HG03159 (cell line): ENCODE measurements around the gene XRCC5.
"Not testable (repeated sequence)": the region's sequence is repeated elsewhere in the genome, so short reads cannot be mapped to it uniquely, and the experiment has no call there.

Experiments
- ATAC-seq: cut with Tn5 transposase; IDR thresholded peaks from one replicate; pipeline ENCODE4 v1.9.1; 2021; ENCODE audit warnings: mild to moderate bottlenecking, moderate library complexity; ENCODE audit not compliant: unreplicated experiment

The XRCC5 gene

GRCh38 chr2:216192181-216192580 lies 83.0 kb downstream of the XRCC5 start:
- ATAC-seq = no peak

DNA sequence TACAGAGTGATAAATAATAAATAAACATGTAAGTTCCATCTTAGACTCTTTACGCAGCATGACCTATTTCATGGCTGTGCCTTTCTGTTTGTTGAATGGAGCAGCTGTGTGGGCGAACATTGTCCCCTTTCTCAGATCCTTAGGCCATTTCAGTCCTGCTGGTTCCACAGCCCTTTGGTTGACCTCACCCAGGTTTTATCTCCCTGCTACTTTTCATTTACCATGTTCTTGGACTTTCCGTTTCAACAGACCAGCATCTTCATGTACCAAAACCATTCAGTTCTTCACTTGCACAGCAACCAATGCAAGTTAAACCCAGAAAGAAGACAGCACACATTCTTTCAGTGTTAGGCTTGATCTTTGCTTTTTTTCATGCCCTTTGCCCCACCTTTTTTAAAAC lies 83.8 kb downstream of the XRCC5 start:
- ATAC-seq = no peak

GRCh38 chr2:216194013-216194412 lies 84.9 kb downstream of the XRCC5 start:
- ATAC-seq = no peak

GRCh38 chr2:216194561-216194960 lies 85.4 kb downstream of the XRCC5 start:
- ATAC-seq = no peak

- ATAC-seq = no peak
These were observed 86.4 kb downstream of the XRCC5 start for GRCh38 chr2:216195565-216196029.

GRCh38 chr2:216201692-216202306 lies 92.7 kb downstream of the XRCC5 start:
- no peak for ATAC-seq

- no peak for ATAC-seq
These were observed 93.6 kb downstream of the XRCC5 start for GRCh38 chr2:216202626-216203250.

DNA sequence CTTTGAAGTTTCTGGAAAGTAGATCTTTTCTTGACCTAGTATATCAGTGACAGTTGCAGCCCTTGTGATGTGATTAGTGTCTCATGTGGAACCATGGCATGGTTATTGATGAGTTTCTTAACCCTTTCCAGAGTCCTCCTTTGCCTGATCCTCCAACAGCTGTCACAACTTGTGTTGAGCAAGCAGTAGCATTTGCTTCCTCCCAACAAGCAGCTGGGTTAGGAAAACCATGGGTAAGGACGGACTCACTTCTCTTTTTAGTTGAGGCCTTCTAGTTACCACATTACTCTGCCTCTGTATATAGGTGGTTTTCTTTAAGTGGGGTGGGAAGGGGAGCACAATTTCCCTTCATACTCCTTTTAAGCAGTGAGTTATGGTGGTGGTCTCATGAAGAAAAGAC lies 96.3 kb downstream of the XRCC5 start:
- ATAC-seq = no peak

DNA sequence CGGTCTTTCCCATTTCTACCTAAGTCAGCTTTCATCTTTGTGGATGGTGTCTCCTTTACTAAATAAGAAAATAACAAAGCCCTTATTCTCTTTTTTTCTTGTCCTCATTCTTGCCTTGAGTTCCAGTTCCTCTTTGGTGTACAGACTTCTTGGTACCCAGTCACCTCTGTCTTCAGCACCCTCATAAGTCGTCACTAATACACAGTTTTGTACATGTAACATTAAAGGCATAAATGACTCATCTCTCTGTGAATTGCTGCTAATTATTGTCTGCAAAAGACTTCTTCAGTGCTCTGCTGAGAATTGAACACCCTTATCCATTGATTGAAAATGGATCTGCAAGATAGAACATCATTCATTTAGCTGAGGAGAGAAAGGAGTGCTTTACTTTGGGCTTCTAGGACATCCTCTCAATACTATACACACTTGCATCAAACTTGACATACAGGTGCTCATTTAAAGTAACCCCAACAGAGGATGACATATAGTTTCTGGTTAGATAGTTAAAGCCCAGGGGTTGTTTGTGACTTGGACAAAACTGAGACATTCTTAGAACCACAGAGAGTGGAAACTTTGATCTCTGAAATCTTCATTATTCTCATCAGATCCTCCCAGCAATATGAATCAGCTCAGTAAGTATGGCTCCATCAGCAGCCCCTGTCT lies 97.0 kb downstream of the XRCC5 start:
- ATAC-seq = peak; percentile 78

- ATAC-seq = no peak
These were observed 97.7 kb downstream of the XRCC5 start for GRCh38 chr2:216206821-216207220.

DNA sequence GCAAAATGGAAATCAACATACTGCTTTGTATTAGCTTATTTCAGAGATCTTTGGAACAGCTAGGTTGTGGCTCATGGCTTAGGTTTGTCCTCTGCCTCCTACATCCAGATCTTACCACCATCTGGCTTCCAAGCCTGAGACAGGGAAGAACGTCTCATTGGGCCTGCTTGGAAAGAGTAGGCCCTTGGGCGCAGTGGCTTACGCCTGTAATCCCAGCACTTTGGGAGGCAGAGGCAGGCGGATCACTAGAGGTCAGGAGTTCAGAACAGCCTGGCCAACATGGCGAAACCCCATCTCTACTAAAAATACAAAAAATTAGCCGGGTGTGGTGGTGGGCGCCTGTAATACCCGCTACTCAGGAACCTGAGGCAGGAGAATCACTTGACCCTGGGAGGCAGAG lies 99.5 kb downstream of the XRCC5 start:
- not testable (repeated sequence) for ATAC-seq

GRCh38 chr2:216210701-216211540 lies 101.8 kb downstream of the XRCC5 start:
- ATAC-seq = no peak

DNA sequence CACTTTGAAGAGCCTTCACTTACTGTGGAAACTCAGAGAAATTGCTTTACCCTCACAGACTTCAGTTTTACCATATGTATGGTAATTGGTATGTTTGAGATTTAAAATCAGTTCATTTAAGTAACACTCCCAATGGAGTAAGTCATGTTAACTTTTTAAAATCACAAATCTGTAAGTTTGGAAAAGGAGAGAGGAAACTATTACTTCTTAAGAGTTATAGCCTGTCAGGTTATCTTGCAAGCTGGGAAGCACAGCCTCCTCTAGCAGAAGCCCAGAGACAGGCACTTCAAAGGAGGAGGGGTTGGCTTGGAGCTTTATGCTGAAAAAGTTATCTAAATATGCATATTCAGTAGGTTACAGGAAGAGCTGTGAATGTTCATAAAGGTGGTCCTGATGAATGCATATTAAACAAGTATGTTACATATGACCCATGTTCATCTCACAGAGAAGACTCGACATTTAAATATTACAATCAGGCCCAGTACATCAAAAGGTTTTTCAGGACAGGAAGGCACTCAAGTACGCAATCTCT lies 102.5 kb downstream of the XRCC5 start:
- no peak for ATAC-seq

DNA sequence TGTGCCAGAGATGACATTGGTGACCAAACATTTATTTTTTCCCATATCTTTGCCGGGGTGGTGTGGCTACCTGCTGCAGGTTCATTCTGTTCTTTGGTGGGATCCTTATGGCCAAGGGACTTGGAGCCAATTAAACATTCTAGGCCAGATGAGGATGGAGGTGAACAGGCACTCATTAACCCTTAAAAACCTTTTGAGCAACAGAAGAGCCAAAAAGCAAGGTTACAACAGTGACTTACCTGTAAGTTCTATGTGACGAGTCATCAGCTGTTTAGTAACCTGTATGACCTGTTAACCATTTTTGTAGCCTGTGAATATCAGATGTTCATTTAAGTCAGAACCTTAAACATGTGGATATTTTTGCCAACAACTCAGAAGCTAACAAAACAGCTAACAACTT lies 105.6 kb downstream of the XRCC5 start:
- no peak for ATAC-seq

GRCh38 chr2:216215658-216216390 lies 106.7 kb downstream of the XRCC5 start:
- ATAC-seq = no peak

DNA sequence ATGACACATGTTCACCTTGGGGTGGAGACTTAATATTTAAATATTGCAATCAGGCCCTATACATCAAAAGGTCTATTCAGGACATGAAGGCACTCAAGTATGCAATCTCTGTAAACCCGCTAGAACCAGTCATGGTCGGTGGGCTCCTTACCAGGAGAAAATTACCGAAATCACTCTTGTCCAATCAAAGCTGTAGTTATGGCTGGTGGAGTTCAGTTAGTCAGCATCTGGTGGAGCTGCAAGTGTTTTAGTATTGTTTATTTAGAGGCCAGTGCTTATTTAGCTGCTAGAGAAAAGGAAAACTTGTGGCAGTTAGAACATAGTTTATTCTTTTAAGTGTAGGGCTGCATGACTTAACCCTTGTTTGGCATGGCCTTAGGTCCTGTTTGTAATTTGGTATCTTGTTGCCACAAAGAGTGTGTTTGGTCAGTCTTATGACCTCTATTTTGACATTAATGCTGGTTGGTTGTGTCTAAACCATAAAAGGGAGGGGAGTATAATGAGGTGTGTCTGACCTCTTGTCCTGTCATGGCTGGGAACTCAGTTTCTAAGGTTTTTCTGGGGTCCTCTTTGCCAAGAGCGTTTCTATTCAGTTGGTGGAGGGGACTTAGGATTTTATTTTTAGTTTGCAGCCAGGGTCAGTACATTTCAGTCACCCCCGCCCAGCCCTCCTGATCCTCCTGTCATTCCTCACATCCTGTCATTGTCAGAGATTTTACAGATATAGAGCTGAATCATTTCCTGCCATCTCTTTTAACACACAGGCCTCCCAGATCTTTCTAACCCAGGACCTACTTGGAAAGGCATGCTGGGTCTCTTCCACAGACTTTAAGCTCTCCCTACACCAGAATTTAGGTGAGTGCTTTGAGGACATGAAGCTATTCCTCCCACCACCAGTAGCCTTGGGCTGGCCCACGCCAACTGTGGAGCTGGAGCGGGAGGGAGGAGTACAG lies 108.1 kb downstream of the XRCC5 start:
- no peak for ATAC-seq

DNA sequence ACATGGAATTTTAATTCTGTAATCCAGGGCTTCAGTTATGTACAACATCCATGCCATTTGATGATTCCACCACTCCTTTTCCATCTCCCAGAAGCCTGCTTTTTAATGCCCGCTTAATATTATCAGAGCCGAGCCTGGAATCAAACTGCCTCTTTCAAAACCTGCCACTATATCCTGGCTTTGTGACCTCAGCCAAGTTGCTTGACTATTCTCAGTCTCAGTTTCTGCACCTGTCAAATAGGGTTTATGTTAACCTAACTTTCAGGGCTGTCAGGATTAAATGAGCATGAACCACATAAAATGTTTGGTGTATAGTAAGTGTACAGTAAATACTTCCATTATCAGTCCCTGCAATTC lies 108.7 kb downstream of the XRCC5 start:
- ATAC-seq = no peak

DNA sequence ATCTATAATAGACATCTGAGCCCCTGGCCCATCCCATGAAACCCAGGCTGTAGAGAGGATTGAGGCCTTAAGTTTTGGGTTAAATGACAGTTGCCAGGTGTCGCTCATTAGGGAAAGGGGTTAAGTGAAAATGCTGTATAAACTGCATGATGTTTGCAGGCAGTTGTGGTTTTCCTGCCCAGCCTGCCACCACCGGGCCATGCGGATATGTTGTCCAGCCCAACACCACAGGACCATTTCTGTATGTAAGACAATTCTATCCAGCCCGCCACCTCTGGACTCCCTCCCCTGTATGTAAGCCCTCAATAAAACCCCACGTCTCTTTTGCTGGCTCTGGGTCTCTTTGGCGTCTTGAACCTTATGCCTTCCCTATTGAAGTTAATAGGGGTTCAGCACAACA lies 110.7 kb downstream of the XRCC5 start:
- no peak for ATAC-seq

DNA sequence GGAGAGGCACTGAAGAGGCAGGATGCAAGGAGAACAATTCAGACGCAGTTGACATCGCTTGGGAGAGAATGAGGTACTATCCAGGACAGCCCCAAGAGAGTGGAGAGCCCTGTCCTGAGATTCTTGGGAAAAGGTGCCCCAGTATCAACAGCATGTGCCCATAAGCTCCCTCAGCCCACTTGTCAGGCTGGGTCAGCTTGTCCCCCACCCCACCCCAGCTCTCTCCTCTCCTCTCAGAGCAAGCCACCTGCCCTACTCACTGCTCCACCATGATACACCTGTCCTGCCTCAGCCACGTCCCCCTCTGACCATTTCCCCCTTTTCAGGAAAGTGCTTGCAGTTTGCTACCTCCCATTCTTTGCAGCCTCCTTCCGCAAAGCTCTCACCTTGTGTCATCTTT lies 111.8 kb downstream of the XRCC5 start:
- ATAC-seq = no peak
